NCI-H2081 (cell line): Measurements from ENCODE around the gene FGF10.

Experiments
- DNase-seq, 2 experiments: peaks; one replicate each; lab custom pipeline; 2025; lab: John Stamatoyannopoulos, UW

FGF10 gene

DNA sequence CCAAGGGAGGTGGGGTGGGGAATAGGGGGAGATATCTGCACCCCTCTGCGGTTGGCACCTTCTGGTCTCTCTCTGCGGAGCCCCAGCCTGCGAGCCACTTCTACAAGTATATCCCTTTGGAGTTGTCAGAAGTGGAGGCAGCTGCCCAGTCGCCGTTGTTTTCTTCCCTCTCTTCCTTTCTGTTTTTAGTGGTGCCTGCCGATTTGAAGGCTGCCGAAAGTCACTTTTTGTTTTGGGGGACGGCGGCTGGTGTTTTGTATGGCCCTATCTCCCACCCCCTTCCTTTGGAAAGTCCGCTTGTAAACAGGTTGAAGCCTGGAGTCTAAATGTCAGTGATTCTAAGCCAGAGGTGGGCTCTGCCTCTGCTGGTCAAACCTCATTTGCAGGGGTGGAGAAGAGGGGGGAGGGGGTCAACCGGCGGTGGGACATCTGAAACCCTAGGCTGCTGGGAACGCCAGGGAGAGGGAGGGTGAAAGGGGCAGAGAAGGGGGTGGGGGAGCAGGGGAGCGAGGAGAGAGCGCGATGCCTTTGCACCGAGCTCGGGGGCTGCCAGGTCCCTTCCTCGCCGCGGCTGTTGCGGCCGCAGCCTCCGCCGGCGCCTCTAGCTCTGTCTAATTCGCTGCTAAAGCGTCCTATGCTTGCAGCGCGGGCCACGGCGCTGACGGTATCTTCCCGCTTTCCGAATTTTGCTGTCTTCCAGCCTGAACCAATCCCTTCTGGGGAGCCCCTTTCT is at the start of gene FGF10:
FGF10 (minus strand) TSS at position 331 of the 733 bp plus-strand sequence. CDS start 738 bp downstream, outside the sequence.
- DNase-seq: no peak

DNA sequence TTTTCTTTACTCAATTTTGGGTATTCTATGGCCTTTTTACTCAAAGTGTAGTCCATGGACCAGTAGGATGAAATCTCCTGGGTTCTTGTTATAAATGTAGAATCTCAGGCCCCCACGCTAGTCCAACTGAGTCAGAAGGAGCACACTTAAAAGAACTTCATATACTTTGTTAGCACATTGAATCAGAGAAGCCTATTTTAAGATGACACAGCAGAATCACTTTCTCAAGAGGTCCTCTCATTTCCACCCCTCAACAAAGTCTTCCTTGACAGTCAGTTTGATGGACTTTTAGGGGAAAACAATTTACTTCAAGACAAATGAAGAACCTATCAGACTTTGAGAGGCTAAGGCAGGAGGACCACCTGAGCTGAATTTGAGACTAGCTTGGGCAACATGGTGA is 37.7 kb upstream of the FGF10 start:
- no peak for DNase-seq

DNA sequence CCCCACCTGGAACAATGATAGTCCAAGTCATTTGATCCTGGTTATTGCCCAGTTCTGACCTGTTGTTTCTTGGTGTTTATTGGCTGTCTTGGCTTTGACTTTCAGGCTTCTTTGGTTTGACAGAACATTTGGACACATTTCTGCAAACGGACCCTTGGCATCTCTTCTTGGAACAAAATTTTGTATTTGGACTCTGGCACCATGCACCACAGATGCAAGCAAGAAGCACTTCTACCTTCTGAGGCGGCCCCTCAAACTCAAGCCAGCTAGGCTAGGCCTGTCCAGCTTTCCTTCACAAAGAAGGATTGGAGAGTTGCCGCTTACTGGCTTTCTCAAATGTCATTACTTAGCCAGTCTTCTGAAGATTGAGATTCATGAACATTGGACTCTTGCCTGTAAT is 23.1 kb upstream of the FGF10 start:
- DNase-seq: no peak

DNA sequence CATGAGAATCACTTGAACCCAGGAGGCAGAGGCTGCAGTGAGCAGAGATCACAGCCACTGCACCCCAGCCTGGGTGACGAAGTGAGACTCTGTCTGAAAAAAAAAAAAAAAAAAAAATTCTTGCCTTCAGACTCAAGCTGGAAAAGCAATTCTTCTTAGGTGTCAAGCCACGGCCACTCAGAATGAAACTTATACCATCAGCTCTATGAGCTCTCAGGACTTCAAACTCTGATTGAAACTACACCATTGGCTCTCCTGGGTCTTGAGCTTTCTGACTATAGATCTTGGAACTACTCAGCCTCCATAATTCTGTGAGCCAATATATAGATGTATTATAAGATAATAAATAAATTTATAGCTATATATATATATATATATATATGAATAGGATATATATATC is 12.9 kb upstream of the FGF10 start:
- DNase-seq: no peak

DNA sequence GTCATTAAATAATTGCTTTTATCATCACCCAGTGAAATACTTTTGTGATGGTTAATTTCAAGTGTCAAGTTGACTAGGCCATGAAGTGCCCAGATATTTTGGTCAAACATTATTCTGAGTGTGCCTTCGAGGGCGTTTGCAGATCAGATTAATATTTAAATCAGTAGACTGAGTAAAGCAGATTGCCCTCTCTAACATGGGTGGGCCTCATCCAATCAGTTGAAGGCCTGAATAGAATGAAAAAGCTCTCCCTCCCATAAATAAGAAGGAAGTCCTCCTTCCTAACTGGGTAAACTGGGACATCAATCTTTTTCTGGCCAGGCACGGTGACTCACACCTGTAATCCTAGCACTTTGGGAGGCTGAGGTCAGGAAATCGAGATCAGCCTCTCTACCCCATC is 12.4 kb upstream of the FGF10 start:
- DNase-seq: no peak

DNA sequence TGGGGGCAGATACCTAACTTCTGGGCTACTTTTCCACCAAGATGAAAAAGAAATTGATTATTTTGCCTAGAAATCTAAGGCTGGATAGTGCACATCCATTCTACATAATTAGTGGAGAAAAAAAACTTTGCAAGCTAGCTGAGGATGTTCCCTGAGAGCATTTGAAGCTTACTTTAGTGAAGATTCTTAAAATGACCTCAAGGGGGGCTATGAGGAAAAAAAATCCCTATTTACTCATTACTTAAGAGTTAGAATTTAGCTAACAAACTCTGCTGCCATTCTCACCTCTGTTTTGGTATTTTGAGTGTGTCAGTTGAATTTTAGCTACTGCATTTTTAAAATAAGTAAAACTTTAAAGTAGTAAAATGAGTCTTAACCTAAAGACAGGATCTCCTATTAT is 9.2 kb upstream of the FGF10 start:
- no peak for DNase-seq

DNA sequence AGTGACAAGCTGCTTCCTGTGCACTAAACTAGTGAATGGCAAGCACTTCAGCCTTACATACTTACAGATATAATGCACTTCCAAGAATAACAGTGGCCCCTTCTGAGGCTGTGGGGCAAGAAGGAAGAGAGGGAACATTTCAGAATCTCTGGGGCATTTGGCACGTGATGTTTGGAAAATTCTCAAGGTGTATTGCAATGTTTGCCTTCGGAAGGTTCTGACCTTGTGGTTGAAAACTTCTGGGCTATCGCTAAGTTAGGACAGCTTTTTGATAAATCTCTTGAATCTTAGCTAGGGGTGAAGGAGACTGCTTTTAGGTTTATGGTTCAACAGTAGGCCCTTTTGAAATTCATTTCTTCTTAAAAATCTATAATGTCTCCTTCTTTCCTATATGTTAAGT is 7.1 kb upstream of the FGF10 start:
- DNase-seq: no peak

DNA sequence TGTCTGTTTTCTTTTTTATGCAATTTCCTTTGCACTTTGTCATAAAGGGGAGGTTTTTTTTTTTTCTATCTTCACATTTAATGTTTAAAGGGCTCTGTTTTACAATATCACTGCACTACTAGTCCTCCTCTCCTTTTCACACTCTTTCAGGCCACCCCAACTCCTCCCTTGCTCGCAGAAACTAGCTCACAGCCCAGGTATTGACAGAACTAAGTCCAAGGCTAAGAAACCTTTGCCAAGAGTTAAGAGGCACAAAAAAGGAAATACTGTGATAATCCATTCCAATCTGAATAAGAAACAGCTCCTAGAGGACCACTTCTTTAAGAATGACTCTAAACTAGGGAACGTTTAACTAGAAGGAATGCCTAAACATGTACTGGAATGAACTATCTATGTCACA is 1.1 kb upstream of the FGF10 start:
- no peak for DNase-seq

DNA sequence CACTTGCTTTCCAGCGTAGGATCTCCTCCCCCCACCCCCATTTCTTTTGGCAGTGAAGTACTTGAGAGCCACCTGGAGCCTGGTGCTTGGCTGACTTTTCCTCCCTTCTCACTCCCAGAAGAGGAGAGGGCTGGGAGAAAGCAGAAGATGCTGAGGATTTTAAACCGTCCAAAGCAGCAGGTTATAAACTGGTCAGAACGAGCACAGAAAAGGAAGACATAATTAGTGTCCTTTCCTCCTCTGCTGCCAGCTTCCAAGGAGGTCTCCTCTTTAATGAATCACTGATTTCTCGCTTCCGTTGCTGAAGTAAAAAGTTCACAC is 563 bp upstream of the FGF10 start:
- DNase-seq: no peak

DNA sequence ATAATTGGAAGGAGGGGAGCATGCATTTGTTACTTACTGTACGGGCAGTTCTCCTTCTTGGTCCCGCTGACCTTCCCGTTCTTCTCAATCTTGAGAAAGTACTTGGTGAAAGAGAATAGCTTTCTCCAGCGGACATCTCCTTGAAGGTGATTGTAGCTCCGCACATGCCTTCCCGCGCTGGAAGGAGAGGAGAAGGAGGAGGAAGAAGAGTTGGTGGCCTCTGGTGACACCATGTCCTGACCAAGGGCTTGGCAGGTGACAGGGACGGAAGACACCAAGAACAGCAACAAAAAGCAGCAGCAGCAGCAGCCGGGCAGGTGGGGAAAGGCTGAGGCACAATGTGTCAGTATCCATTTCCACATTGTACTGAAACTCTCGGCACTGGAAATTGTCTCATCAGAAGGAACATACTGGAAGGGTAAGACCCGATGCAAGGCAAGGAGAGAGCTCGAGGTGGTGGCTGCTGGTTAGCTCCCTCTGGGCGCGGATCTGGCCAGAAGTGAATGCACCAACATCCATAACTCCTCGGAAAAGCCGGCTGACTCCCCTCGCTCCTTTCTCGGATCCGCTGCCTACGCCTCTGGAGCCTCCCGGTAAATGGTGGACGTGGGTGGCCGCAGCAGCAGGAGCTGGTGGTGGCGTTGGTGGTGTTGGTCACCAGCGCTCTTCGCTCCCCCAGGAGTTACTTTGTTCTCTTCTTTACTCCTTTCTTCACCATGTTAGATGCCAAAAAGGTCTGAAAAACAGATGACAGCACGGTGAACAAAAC is 715 bp downstream of the FGF10 start:
- DNase-seq: no peak

DNA sequence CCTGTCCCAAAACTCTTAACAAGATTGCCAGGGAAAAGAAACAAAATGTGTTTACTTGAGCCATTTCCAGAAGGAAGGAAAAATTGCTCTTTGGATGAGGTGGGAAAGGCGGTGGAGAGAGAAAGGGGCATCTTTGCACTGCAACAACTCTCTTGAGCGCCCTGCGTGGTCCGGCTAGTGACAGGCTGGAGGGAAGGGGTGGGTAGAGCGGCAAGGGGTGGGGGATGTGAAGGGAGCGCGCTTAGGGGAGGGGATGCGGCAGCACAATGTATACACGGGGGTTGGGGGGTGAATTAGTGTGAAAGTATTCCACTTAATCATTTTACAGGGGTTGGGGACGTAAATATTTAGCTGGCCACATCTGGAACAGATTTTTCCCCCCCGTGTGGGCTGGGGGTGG is 1.3 kb downstream of the FGF10 start:
- no peak for DNase-seq

DNA sequence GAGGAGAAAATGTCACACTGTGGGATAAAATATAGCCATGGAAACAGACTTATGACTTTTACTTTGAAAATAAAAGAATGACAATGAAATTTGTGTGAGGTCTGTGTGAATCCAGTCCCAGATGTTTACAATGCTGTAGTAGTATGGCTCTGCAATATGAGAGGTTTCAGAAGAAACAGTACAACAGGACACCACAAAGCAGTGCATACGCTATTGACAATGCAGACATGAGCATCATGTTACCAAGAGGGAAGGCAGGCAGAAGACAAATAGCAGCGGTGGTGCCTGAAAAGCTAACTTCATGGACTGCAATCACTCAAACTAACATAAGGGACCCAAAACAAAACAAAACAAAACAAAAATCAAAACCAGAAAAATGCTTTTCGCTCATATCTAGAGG is 1.8 kb downstream of the FGF10 start:
- no peak for DNase-seq

DNA sequence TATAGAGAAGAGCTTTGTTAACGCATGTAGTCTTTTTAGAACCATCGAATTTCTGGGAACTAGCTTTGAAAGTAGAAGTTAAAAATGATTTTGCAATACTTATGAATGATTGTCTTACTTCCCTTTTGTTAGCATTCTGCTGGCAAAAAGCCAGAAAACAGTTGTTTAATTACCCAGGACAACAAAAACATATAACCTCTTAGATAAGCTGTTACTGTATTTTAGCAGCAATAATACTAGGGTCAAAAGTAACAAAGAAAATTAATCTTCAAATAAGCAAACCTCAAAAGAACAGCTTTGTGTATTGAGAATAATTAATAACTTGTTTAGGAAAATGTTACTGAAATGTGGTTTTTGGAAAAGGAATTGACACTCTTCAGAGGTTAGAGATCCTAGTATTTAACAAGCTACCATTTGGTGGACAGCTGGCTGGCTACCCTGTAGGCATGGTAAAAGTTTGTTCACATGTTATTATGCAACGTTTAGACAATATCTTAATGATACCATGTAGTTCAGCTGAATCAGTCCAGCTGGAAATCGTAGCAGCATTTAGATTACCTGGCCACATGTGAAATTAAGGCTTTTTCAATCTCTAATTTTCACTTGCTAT is 3.8 kb downstream of the FGF10 start:
- no peak for DNase-seq

DNA sequence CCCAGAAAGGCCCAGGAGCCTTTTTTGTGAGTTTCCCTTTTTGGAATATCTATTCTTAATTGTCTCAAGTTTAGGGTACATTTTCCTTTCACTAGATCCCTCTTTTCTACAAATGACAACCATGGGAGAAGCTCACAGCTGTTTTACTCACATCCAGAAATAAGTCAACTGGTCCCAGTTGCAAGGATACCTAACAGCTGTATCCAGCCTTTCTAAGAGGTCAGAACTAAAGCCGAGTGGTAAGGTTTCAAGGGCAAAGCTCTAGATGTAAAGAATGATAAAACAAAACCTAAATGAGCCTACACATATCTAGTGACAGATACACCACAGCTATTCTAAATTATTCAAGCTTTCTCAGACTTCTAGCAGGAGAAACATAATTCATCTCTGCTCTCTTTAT is 4.4 kb downstream of the FGF10 start:
- DNase-seq: no peak

DNA sequence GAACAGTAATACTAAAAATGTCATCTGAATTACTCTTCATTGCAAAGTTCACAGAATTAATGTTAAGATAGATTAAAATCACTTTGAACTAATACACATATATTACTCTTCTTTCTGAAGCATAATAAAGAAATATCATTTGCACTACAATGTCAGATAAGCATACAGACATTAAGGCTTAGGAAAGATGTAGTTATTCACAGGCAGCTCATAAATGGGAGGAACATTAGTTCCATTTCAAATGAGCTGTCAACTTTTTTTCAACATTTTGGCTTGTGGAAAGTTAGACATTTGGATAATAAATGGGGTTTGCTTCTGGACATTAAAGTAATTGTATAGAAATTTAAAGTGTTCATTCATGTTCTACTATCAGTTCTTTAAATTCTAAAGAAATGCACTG is 6.3 kb downstream of the FGF10 start:
- no peak for DNase-seq

DNA sequence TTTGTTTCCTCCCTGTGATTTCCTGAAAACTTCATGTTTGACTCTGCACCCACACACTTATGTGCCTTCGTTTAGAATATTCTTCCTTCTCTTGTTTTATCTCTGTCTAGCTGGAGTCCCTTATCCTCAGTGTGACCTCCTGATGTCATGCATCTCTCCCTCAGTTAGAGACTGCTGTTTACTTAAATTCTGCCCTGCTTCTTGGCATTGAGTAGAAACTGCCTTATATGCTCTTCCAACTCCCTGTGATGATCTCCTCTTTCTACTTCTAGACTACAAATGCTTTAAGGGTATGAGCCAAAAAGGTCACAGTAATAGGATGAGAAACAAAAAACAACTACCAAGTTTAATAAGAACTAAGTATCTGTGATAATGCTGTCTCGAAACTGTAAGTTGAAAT is 12.2 kb downstream of the FGF10 start:
- DNase-seq: no peak

DNA sequence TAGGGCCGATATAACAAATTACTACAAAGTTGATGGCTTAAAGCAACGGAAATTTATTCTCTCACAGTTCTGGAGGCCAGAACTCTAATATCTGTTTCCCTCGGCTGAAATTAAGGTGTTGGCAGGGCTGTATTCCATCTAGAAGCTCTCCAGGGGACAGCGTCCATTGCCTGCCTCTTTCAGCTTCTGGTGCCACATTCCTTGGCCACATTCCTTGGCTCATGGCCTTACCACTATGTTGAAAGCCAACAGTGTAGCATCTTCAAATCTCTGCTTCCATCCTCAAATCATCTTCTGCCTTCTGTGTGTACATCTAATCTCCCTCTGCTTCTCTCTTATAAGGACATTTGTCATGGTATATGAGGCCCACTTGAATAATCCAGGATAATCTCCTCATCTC is 17.2 kb downstream of the FGF10 start:
- no peak for DNase-seq

DNA sequence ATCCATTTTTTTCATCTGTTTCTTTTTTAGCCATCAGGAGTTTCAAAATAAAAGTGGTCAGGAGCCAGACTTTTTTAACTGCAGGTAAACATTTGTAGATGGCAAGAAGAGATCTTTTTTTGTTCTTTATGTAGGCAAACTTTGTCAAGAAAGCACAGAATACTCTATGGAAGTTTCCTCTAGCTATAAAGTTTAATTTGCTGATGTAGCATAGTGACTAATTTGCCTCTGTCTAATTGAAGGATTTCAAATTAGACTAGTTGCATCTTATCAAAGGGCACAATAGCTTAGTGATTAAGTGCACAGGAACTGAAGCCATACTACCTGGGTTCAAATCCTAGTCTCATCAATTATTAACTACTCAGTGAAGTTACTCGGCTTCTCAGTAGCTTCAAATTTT is 22.0 kb downstream of the FGF10 start:
- no peak for DNase-seq

DNA sequence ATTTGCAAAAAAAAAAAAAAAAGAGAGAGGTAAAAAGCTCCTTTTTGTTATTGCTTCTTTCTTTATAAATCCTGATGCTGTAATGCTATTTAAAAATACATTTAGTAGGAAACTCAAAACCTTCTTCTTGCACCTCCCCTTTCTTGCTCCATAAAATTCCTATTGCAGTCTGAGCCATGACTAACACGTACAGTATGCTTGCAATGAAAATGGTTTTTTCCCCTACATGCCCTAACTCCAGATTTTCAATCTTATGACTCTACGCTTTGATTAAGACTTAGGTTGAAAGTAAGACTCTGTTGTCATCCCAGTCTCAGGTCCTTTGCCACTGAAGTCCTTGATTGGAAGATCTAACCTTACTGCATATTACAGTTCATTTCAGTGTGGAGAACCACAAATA is 23.9 kb downstream of the FGF10 start:
- DNase-seq: no peak

DNA sequence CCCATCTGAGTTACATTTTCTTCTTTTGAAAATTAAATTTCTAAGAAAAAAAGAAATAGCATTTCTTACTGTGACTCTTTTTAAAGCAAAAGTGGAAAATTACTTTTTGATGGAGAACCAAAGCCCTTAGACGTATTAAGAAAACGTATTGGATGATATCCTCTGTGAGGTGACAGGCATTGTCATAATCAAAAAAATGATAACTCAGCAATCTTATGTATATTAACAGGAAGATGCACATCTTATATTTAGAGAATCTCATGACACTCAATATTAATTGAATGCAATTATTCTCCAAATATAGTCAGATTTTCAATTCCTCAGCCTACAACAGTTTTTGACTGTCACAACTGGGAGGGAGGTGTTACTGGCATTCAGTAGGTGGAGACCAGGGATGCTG is 25.1 kb downstream of the FGF10 start:
- DNase-seq: no peak

DNA sequence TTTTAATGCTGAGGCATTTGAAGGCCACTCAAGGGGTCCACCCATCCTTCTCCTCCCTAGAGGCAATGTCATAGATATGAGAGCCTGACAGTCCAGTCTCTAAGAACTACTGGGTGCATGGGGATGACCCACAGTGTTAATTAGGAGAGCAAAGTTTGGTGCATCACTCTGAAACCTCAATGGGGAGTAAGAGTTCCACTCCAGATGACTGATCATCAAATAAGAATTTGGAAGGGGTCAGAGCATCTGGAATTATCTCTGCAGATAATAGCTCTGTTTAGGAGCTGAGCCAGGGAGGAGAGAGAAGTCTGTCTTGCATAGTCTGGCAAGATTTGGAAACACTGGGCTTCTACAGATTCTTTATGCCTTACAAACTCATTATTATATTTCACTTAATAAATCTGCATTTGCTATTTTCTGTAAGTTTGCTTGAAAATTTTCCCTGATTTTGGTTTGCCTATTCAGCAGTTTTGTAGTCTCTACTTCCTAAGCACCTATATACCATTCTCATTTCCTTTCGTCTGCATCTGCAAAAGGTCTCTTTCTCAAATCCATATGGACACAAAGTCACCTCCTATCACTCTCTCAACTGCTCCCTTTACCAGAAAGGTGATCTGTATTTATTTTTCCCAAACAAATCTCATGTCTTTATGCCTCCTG is 27.7 kb downstream of the FGF10 start:
- DNase-seq: no peak

DNA sequence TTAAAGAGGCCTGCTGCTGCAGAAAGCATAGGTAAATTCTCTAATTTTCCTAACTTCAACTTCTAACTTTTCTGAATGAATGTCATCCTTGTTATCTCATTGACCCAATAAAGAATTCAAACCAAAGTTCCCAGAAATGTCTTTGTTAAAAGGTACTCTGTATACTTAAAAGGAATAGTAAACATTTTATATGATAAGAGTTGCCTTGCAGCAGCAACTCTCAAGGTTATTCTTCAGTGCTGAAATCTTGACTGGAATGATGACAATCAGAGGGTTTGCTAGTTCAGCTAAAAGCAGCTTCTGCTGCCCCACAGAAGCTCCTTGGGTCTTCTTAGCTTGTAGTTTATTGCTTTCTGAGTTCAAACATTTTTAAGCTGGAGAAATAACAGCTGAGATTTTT is 28.3 kb downstream of the FGF10 start:
- DNase-seq: no peak

DNA sequence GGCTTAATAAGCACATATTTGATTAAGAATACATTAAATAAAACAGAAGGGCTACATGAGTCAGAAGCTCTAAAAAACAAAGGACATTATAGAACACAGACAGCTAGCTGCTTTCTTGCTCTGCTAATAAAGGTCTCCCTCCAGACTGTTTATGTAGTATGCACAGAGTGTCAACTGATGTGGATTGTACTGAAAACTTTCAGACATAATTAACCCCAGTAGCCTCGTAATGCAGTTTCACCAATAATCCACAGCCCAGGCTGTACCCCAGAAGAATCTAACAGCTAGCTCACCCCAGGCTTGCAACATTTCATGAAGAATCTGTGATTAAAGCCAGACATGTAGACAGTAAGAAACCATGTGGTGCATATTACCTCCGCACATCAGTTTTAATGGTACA is 30.8 kb downstream of the FGF10 start:
- DNase-seq: no peak
